ENCODE results near the gene SPSB3.

The SPSB3 gene

DNA sequence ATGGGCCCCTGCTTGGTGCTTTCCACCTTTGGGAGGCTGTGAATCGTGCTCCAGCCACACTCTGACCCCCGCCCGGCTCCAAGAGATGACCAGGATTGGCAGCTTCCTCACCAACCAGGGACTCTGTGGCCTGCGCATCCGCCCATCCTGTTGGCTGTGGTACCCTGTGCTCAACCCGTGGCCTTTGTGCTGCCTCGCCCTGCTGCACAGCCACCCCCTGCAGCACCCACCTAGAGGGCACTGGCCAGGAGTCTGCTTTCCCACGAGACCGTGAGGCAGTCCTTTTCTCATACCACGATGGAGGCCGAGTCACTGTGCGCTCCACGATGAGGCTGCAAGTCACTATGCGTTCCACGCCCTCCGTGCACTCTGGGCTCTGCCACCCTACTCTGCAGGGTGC is 30.4 kb downstream of the SPSB3 start:
- Histone ChIP-seq H3K9me3 (no peaks in the 10 kb centered on the region), H3K27ac (no peak overlapping the region), H3K36me3 (peaks cover 71% of the 10 kb centered on the region), H3K4me3 (ENCODE audit: low read depth in 1 of 2, low read length in 1 of 2) (no peak overlapping the region), H3K27me3 (no peaks in the 10 kb centered on the region), H3K4me1 (ENCODE audit: control insufficient read depth in 1 of 2, insufficient read depth in 1 of 2, low read depth in 1 of 2, low read length in 1 of 2) (no peaks in the 10 kb centered on the region)
- TF ChIP-seq, protein P1, sequence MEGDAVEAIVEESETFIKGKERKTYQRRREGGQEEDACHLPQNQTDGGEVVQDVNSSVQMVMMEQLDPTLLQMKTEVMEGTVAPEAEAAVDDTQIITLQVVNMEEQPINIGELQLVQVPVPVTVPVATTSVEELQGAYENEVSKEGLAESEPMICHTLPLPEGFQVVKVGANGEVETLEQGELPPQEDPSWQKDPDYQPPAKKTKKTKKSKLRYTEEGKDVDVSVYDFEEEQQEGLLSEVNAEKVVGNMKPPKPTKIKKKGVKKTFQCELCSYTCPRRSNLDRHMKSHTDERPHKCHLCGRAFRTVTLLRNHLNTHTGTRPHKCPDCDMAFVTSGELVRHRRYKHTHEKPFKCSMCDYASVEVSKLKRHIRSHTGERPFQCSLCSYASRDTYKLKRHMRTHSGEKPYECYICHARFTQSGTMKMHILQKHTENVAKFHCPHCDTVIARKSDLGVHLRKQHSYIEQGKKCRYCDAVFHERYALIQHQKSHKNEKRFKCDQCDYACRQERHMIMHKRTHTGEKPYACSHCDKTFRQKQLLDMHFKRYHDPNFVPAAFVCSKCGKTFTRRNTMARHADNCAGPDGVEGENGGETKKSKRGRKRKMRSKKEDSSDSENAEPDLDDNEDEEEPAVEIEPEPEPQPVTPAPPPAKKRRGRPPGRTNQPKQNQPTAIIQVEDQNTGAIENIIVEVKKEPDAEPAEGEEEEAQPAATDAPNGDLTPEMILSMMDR (IDR thresholded peaks at IDR 0.05), result no peak

DNA sequence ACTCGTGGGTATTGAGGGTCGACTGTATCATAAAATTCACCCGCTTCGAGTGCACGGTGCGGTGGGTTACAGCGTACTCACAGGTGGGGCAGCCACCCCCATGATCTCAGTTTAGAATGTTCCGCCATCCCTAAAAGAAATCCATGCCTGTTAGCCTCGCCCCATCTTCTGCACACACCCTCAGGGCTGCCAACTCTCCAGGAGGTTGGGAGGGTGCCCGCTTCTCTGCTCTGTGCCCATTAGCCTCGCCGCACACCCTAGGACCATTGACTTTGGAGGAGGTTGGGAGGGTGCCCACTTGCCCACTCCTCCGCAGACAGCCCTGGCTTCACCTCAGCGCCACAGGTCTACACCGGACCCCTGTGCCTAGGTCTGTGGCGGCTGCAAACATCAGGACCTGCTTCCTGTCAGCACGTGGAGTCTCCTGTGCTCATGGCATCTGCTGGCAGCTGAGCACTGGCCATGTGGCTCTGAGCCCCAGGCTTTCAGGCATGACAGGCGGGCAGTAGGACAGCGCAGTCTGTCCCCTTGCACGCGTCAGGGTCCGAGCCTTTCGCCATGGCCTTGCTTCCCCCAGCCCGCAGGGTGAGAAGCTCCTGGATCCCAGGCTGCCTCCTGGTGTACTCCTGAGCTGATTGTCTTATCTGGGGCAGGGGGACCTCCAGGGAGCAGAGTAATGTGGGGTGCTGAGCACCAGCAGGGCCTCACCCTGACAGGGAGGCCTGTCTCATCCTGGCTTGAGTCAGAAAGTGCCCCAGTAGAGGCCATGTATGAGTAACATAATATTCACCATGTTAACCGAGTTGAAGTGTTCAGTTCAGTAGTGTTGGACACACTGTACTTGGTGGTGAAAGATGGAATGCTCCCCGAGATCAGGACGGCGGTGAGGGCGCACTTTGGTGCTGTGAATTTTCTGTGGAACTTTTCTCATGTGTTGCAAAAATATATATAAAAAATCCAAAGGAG is 32.9 kb downstream of the SPSB3 start:
- Histone ChIP-seq H3K36me3 (peaks cover 88% of the 10 kb centered on the region), H3K27ac (no peak overlapping the region), H3K27me3 (no peaks in the 10 kb centered on the region), H3K9me3 (no peaks in the 10 kb centered on the region), H3K4me1 (ENCODE audit: control insufficient read depth in 1 of 2, insufficient read depth in 1 of 2, low read depth in 1 of 2, low read length in 1 of 2) (no peaks in the 10 kb centered on the region), H3K4me3 (ENCODE audit: low read depth in 1 of 2, low read length in 1 of 2) (no peak overlapping the region)
- TF ChIP-seq, protein P1 (IDR thresholded peaks at IDR 0.05), result no peak

DNA sequence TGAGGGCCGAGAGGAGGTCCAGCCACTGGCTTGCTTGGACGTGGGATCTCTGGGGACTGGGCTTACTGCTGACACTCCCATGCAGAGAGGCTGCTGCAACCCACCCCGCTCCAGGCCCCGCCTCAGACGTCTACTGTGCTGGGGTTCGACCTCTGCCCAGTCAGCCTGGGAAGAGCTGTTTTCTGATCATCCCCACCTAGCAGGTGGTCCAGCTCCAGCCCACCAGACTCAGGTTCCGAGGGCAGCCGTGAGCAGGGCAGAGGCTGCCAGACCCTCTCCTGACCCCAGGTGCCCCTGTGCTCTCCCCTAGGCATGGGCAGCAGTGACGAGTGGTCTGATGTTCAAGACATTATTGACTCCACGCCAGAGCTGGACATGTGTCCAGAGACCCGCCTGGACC is 34.4 kb downstream of the SPSB3 start:
- no peaks in the 10 kb centered on the region for H3K27me3 ChIP-seq
- no peak overlapping the region for H3K27ac ChIP-seq
- H3K4me1 ChIP-seq (ENCODE audit: control insufficient read depth in 1 of 2, insufficient read depth in 1 of 2, low read depth in 1 of 2, low read length in 1 of 2), result no peaks in the 10 kb centered on the region
- H3K9me3 ChIP-seq, result no peaks in the 10 kb centered on the region
- H3K36me3 ChIP-seq, result peaks cover 94% of the 10 kb centered on the region
- H3K4me3 ChIP-seq (ENCODE audit: low read depth in 1 of 2, low read length in 1 of 2), result no peak overlapping the region
- TF ChIP-seq, protein P1 (IDR thresholded peaks at IDR 0.05), result no peak

DNA sequence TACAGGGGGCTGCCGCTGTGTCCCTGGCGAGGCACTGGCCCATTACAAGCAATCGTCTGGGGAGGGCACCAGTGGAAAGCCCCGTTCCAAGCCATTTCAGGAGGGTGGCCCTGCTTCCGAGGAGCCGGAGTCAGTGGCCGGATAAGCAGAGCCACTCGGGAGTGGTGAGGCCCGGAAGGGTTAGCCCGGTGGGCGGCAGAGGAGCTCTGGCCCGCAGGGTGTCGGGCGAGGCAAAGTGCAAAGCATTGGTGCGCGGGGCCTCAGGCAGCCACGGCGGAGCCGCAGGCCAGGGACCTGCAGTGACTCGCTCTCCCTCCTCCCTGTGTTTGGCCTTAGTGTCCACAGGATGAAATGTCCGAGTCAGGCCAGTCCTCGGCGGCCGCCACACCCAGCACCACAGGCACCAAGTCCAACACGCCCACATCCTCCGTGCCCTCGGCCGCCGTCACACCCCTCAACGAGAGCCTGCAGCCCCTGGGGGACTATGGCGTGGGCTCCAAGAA is 35.6 kb downstream of the SPSB3 start:
- Histone ChIP-seq H3K9me3 (no peaks in the 10 kb centered on the region), H3K27ac (no peak overlapping the region), H3K4me1 (ENCODE audit: control insufficient read depth in 1 of 2, insufficient read depth in 1 of 2, low read depth in 1 of 2, low read length in 1 of 2) (no peaks in the 10 kb centered on the region), H3K36me3 (peaks cover 83% of the 10 kb centered on the region), H3K4me3 (ENCODE audit: low read depth in 1 of 2, low read length in 1 of 2) (no peak overlapping the region), H3K27me3 (no peaks in the 10 kb centered on the region)
- TF ChIP-seq, protein P1 (IDR thresholded peaks at IDR 0.05), result no peak

DNA sequence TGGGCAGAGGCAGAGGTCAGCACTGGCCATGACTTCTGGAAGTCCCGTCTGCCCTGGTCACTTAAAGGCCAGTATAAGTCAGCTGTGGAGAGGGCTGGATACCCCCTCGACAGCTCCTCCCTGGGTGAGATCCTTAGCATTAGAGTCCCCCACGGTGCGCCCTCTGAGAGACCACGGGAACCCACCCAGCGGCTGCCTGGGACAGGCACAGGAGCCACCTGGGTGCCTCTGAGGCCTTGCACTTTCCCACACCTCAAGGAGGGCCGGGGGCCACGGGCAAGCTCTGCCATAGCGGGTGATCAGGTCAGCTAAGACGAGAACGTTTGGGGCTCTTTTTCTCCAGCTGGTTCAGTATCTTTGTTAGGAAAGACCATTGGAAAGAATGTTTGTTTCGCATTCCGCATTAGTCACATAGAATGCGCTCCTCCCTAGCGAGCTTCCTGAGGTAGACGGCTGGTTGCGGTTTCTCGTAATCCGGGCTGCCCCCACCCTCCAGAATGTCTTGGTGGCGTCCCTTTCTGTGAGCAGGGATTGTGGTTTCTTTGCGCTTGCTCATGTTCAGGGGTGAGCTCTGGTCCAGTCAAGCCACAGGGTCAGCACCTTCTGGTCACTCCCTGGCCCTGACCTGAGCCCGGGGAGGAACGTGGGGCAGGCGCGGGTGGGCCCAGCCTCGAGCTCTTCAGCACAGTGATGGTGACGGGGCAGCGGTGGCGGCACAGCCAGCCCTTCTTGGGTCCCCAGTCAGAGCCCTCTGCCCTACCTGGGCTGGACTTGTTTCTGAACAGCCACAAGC is 36.3 kb downstream of the SPSB3 start:
- Histone ChIP-seq H3K4me3 (ENCODE audit: low read depth in 1 of 2, low read length in 1 of 2) (no peak overlapping the region), H3K9me3 (no peaks in the 10 kb centered on the region), H3K4me1 (ENCODE audit: control insufficient read depth in 1 of 2, insufficient read depth in 1 of 2, low read depth in 1 of 2, low read length in 1 of 2) (no peaks in the 10 kb centered on the region), H3K27ac (no peak overlapping the region), H3K27me3 (no peaks in the 10 kb centered on the region), H3K36me3 (peaks cover 81% of the 10 kb centered on the region)
- TF ChIP-seq, protein P1 (IDR thresholded peaks at IDR 0.05), result no peak

Measured in neutrophil (primary cell).